HepG2 (cell line): ENCODE data around the gene INSR.

Source experiments
- ARID2 ChIP-seq: sonication (generic); formaldehyde crosslinking; IDR thresholded peaks from 2 replicates; pipeline ENCODE4 v1.8.1; 2022; ENCODE audit warnings: mild to moderate bottlenecking, missing genetic modification reagents, borderline replicate concordance
- RBAK ChIP-seq: sonication (generic); formaldehyde crosslinking; IDR thresholded peaks from 2 replicates; pipeline ENCODE4 v1.5.1; 2020; ENCODE audit warnings: mild to moderate bottlenecking, missing genetic modification reagents
- RNF219 ChIP-seq: sonication (generic); formaldehyde crosslinking; IDR thresholded peaks from 2 replicates; pipeline ENCODE4 v1.5.0; 2020; ENCODE audit warnings: mild to moderate bottlenecking, missing genetic modification reagents
- TFDP1 ChIP-seq: IDR thresholded peaks from 2 replicates; pipeline ENCODE4 v1.6.1; 2016; ENCODE audit warnings: missing compliant biosample characterization, missing genetic modification reagents, borderline replicate concordance
- USF2 ChIP-seq, 2 experiments: sonication (generic) in 1 of 2; formaldehyde crosslinking in 1 of 2; IDR thresholded peaks; 2 replicates each; pipeline versions ENCODE4 v1.5.1 to v1.6.1; 2011 to 2020; ENCODE audit warnings: borderline replicate concordance in 1 of 2, low read depth in 1 of 2, low read length in 1 of 2, mild to moderate bottlenecking in 1 of 2, missing genetic modification reagents in 1 of 2, moderate library complexity in 1 of 2
- ZNF318 ChIP-seq: sonication (generic); formaldehyde crosslinking; IDR thresholded peaks from 2 replicates; pipeline ENCODE4 v1.4.0; 2020; ENCODE audit warnings: mild to moderate bottlenecking, missing genetic modification reagents
- ZNF501 ChIP-seq: sonication (generic); formaldehyde crosslinking; IDR thresholded peaks from 2 replicates; pipeline ENCODE4 v1.5.1; 2020; ENCODE audit warnings: mild to moderate bottlenecking, moderate library complexity, missing genetic modification reagents
- ZNF790 ChIP-seq: sonication (generic); formaldehyde crosslinking; IDR thresholded peaks from 2 replicates; pipeline ENCODE4 v1.8.0; 2022; ENCODE audit warnings: missing genetic modification reagents, mild to moderate bottlenecking, borderline replicate concordance

- TF ChIP-seq USF2 (IDR thresholded peaks at IDR 0.05; ENCODE audit: low read depth, low read length) (no peak), USF2 (CRISPR knock-in tag; IDR thresholded peaks at IDR 0.05; ENCODE audit: borderline replicate concordance) (no peak), ZNF501 (no peak), ZNF790 (CRISPR knock-in tag) (no peak), ARID2 (no peak), RBAK (CRISPR knock-in tag) (no peak), ZNF318 (CRISPR knock-in tag) (no peak), TFDP1 (no peak), RNF219 (CRISPR knock-in tag) (no peak)
These were observed 230.9 kb downstream of the INSR start for GRCh38 chr19:7063339-7063738.
